DMS153 treated with DMSO at 0.1 percent for 48 hours (cell line): ENCODE measurements around the gene CADPS2.
"Not testable (repeated sequence)": the region's sequence is repeated elsewhere in the genome, so short reads cannot be mapped to it uniquely, and the experiment has no call there.

ENCODE experiments used
- DNase-seq: peaks from one replicate; lab custom pipeline; 2025; ENCODE audit not compliant: unreplicated experiment; lab: John Stamatoyannopoulos, UW

The CADPS2 gene

GRCh38 chr7:122677149-122677548 is 209.1 kb downstream of the CADPS2 start:
- no peak for DNase-seq

GRCh38 chr7:122676466-122676865 is 209.8 kb downstream of the CADPS2 start:
- DNase-seq = peak; percentile 25

DNA sequence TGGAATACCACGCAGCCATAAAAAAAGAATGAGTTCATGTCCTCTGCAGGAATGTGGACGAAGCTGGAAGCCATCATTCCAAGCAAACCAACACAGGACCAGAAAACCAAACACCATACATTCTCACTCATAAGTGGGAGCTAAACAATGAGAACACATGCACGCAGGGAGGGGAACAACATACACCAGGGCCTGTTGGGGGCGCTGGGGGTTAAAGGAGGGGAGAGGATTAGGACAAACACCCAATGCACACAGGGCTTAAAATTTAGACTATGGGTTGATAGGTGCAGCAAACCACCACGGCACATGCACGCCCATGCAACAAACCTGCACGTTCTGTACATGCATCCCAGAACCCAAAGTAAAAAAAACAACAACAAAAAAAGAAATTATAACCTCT is 210.6 kb downstream of the CADPS2 start:
- no peak for DNase-seq

DNA sequence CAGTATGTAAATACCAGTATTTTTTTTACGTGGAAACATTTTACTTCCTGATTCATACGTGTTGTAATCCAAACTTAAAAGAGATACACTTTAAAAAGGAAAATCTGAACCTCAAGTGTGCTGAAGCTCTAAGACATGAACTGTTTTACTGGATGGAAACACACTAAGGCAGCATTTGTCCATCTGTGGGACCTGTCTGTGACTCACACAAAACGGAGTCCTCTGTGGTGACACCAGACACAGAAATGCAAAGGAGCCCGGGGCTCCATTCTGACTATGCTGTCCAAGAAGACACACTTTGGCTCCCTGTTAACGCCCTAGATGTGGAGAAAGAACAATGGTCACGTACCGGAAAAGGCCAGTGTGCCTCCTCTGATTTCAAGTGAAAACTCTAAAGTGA is 211.2 kb downstream of the CADPS2 start:
- DNase-seq = no peak

DNA sequence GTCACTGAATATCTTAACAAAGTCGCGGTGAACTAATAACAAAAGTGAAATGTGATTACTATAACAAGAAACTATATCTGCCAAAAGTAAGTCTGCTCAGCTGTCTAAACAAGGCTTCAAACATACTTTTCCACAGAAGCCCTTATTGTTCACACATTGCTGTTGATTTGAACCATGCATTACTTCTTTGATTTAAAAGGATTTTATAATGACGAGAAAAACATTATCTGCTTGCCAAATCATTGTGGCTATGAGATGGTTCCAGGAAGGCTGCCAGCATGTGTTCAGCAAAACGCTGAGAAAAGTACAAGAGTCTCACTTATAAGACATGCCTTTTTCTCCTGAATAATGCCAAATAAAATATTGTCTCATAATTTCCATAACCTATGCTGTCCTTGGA is 211.8 kb downstream of the CADPS2 start:
- DNase-seq = no peak

DNA sequence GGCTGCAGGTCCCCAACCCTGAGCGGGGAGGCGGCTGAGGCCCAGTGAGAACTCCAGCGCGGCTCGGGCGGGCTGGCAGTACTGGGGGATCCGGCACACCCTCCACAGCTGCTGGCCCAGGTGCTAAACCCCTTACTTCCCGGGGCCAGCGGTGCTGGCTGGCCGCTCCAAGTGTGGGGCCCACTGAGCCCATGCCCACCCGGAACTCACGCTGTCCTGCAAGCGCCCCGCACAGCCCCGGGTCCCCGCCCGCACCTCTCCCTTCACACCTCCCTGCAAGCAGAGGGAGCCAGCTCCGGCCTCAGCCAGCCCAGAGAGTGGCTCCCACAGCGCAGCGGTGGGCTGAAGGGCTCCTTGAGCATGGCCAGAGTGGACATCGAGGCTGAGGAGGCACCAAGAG is 212.3 kb downstream of the CADPS2 start:
- no peak for DNase-seq

- DNase-seq = no peak
Measured at GRCh38 chr7:122672536-122672935, 213.7 kb downstream of the CADPS2 start.

- no peak for DNase-seq
Measured at GRCh38 chr7:122663733-122664132, 222.5 kb downstream of the CADPS2 start.

DNA sequence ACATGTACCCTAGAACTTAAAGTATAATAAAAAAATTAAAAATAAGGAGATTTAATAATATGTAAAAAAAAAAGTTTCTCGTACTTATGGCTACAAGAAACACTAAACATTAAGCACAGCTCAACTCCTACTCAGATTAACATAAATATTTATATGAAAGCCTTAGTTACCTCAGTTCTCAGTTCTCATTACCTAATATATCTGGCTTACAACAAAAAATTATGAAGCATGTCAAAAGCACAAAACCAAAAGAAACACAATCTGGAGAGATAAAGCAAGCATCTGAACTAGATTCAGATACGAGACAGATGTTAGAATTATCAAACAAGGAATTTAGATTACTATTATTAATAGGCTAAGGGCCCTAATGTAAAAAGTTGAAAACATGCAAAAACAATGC is 227.4 kb downstream of the CADPS2 start:
- no peak for DNase-seq

DNA sequence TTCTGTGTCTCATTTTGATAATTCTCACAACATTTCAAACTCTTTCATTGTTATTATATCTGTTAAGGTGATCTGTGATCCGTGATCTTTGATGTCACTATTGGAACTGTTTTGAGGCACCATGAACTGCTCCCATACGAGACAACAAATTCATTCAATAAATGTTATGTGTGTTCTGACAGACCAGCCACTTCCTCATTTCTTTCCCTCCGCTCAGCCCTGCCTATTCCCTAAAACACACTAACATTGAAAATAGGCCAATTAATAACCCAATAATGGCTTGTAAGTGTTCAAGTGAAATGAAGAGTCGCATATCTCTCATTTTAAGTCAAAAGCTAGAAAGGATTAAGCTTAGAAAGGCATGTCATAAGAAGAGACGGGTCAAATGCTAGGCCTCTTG is 232.6 kb downstream of the CADPS2 start:
- DNase-seq = no peak

GRCh38 chr7:122652876-122653275 is 233.4 kb downstream of the CADPS2 start:
- peak; percentile 21 for DNase-seq

DNA sequence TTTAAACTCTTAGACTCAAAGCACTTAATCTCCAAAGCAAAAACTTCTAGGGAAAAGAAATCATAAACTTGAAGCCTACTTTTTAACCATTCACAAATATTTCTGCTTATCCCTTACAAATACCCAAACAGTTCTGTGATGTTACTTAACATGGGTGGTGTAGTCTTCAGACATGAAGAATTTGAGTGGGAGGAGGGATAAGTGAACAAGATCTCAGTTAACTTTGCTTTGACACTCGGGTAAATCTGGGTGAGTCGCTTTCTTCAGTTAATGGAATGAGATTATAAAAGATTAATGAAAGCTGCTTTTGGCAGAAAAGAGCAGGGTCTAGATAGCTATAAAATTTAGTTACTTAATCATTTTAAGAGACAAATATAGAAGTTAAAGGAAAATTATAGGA is 234.8 kb downstream of the CADPS2 start:
- DNase-seq = no peak

DNA sequence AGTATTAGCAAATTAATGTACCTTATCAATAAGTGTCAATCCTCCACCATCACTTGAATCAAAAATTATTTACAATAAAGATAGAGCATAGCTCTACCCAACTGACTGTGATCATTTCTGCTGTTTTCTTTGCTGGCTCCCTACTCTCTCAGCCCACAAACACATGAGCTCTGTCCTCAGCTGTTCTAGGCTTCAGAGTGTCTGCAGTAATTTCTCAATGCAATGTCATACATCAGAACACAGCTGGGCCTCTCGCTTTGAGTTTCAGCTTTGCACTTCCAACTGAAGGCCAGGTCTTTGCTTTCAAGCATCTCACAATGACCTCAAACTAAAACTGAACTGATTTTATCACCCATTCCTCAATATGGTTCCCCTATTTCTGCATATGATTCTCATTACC is 243.0 kb downstream of the CADPS2 start:
- DNase-seq = no peak

- DNase-seq = no peak
Measured at GRCh38 chr7:122638459-122638858, 247.8 kb downstream of the CADPS2 start.

- DNase-seq = no peak
Measured at GRCh38 chr7:122637784-122638183, 248.5 kb downstream of the CADPS2 start.

- DNase-seq = not testable (repeated sequence)
Measured at GRCh38 chr7:122635481-122635880, 250.8 kb downstream of the CADPS2 start.

GRCh38 chr7:122633472-122633871 is 252.8 kb downstream of the CADPS2 start:
- DNase-seq = no peak

DNA sequence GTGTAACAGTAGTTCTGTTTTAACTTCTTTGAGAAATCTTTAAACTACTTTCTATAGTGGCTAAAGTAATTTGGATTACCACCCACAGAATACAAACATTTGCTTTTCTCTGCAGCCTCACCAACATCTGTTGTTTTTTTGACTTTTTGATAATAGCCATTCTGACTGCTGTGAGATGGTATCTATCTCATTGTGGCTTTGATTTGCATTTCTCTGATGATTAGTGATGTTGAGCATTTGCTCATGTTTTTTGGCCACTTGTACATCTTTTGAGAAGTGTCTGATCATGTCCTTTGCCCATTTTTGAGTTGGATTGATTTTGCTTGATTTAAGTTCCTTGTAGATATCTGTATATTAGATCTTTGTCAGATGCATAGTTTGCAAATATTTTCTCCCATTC is 254.0 kb downstream of the CADPS2 start:
- DNase-seq = no peak

DNA sequence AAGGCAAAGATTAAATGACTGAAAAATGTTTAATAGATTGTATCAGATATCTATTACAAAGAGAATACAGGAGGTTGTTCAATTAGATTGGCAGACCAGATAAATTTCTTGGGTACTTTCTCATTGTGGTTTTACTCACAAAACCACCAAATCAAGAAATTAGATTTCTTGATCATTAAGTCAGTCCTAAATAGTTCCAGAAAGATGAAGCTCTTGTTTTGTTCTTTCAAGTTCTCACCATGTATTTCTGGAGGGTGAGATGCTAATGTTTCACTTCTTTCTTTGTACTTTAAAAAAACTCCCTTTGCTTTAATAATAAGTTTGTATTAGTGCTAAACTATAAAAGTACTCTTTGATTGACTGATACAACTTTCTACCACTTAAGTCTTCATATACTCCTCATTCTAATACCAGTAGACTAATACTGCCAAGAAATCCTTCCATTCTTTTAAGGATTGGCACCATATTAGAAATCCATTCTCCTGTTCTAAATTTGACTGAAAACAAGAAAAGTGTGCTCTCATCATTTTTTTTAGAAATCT is 256.8 kb downstream of the CADPS2 start:
- DNase-seq = no peak

- DNase-seq = no peak
Measured at GRCh38 chr7:122628651-122629411, 257.4 kb downstream of the CADPS2 start.

DNA sequence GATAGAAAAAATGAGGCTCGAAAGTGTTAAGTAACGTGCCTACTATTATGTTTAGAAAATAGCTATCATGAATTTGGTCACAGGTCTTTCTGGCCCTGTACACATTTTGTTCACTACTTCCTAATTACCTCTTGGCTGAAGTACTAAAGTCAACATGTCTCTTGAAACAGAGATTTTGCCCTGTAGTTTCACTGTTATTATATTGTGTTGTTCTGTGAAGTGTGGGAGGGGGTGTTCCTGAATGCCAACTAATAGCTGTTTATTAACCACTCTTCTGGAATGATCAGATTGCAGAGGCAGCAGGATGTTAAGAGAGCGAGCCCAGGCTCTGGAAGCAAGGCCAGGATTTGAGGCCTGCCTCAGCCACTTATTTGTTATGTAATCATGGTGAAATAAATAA is 259.5 kb downstream of the CADPS2 start:
- peak; percentile 39 for DNase-seq

DNA sequence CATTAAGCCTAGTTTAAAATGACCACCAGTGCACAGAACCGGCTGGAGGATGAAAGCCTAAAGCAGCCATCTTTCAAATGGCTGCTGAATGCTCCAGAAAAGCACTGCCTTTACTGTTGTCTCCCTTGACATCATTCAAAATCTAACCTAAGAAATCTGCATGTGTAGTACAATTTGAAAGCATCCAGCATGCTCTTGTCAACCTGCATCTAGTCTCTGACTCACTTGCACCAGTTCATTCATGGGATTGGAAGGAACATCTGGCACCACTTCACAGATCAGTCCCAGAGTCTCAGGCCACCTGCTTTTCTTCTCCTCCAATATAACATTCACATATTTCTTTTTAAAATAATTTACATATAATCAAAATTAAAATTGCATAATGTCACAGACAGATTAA is 263.6 kb downstream of the CADPS2 start:
- DNase-seq = no peak

- no peak for DNase-seq
Measured at GRCh38 chr7:122619664-122620063, 266.6 kb downstream of the CADPS2 start.
